NCI-H460 (cell line): ENCODE data around the gene SLC15A5. TPM values are rescaled to one million over a fixed set of nuclear protein-coding genes. Genes with fewer than 3 reads are reported as not detected.

ENCODE experiments used
- total RNA-seq: library from RNA; depleted of rRNA; stranded (reverse); fragments of >200 nt; shearing (Covaris generic); gene quantifications from 2 replicates; pipeline ENCODE4 v1.2.3, GENCODE V29; 2014; rRNA removed

SLC15A5 gene
- total RNA-seq, 1 experiment from 2014 or later: 1.3 TPM

Other genes starting within 250 kb of the SLC15A5 start
- 309 and 386 TPM in 2 replicates for gene MGST1, start 70.0 kb upstream of the SLC15A5 start, total RNA-seq